GM12878 (cell line): Measurements from ENCODE around the gene FUT8.

Source experiments
- ZBED1 ChIP-seq: IDR thresholded peaks from 2 replicates; pipeline ENCODE4 v1.6.1; 2016; ENCODE audit warnings: borderline replicate concordance
- TF ChIP-seq, protein P1 (sequence below), 3 experiments: IDR thresholded peaks in 2 of 3; conservative IDR thresholded peaks in 1 of 3; 2 replicates each; pipeline ENCODE4 v1.5.1; 2011; ENCODE audit warnings: low read depth in 3 of 3, low read length in 3 of 3, mild to moderate bottlenecking in 3 of 3, control low read depth in 2 of 3, moderate library complexity in 2 of 3, inconsistent platforms in 1 of 3, mixed read lengths in 1 of 3; ENCODE audit not compliant: control insufficient read depth in 2 of 3, insufficient read depth in 1 of 3; ENCODE audit errors: extremely low read depth in 1 of 3
- TF ChIP-seq, protein P2 (sequence below): IDR thresholded peaks from 2 replicates; pipeline ENCODE4 v1.6.1; 2011; ENCODE audit warnings: low read depth, low read length, improper control_type of control experiment, borderline replicate concordance

DNA sequence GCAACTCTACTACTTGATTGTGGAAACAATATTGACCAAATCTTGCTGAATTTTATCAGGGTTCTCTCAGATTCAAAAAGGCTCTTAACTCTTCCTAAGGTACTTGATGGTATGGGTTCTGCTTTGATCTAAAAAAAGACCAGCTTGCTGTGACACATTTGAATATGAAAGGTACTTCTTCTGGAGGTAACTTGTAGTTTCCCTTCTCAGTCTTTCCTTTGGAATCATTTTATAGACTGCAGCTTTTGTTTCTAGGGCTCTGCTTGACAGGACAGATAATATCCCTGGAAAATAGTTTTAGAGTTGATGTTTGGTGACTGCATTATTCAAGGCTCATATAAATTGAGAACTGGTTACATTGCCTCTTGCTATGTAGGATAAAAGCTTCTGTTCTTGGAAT lies 251.9 kb downstream of the FUT8 start:
- TF ChIP-seq ZBED1: no peak
- TF ChIP-seq, protein P1, sequence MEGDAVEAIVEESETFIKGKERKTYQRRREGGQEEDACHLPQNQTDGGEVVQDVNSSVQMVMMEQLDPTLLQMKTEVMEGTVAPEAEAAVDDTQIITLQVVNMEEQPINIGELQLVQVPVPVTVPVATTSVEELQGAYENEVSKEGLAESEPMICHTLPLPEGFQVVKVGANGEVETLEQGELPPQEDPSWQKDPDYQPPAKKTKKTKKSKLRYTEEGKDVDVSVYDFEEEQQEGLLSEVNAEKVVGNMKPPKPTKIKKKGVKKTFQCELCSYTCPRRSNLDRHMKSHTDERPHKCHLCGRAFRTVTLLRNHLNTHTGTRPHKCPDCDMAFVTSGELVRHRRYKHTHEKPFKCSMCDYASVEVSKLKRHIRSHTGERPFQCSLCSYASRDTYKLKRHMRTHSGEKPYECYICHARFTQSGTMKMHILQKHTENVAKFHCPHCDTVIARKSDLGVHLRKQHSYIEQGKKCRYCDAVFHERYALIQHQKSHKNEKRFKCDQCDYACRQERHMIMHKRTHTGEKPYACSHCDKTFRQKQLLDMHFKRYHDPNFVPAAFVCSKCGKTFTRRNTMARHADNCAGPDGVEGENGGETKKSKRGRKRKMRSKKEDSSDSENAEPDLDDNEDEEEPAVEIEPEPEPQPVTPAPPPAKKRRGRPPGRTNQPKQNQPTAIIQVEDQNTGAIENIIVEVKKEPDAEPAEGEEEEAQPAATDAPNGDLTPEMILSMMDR (IDR thresholded peaks at IDR 0.05 in 2 of 3, conservative IDR thresholded peaks at IDR 0.05 in 1 of 3; ENCODE audit: control insufficient read depth in 2 of 3, extremely low read depth in 1 of 3, insufficient read depth in 1 of 3, low read depth in 3 of 3, low read length in 3 of 3): no peak
- TF ChIP-seq, protein P2, sequence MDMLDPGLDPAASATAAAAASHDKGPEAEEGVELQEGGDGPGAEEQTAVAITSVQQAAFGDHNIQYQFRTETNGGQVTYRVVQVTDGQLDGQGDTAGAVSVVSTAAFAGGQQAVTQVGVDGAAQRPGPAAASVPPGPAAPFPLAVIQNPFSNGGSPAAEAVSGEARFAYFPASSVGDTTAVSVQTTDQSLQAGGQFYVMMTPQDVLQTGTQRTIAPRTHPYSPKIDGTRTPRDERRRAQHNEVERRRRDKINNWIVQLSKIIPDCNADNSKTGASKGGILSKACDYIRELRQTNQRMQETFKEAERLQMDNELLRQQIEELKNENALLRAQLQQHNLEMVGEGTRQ: no peak
